Measurements from ENCODE around the gene IVNS1ABP.
"Not testable (repeated sequence)": the region's sequence is repeated elsewhere in the genome, so short reads cannot be mapped to it uniquely, and the experiment has no call there.

The IVNS1ABP gene

DNA sequence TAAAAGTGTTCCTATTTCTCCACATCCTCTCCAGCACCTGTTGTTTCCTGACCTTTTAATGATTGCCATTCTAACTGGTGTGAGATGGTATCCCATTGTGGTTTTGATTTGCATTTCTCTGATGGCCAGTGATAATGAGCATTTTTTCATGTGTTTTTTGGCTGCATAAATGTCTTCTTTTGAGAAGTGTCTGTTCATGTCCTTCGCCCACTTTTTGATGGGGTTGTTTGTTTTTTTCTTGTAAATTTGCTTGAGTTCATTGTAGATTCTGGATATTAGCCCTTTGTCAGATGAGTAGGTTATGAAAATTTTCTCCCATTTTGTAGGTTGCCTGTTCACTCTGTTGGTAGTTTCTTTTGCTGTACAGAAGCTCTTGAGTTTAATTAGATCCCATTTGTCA, 64.6 kb downstream of the IVNS1ABP start:
- not testable (repeated sequence) for DNase-seq (ENCODE audit: low read depth)

DNA sequence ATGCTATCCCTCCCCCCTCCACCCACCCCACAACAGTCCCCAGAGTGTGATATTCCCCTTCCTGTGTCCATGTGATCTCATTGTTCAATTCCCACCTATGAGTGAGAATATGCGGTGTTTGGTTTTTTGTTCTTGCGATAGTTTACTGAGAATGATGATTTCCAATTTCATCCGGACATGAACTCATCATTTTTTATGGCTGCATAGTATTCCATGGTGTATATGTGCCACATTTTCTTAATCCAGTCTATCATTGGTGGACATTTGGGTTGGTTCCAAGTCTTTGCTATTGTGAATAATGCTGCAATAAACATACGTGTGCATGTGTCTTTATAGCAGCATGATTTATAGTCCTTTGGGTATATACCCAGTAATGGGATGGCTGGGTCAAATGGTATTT, 65.1 kb downstream of the IVNS1ABP start:
- not testable (repeated sequence) for DNase-seq (ENCODE audit: low read depth)

DNA sequence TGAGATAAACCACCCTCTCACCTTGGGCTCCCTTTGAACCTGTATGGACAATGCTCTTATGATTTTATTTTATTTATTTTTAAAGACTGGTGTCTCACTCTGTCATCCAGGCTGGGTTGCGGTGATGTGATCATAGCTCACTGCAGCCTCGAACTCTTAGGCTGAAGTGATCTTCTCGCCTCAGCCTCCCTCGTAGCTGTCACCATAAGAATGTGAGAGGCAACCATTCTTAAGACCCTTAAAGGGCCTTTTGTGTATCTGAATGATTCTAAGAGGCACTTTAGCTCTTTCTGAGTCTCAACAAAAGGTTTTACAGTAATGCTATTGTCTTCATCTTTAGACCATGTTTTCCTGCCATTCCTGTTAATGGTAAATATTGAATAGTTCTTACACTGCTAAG, 67.0 kb downstream of the IVNS1ABP start:
- no peak for DNase-seq (ENCODE audit: low read depth)

DNA sequence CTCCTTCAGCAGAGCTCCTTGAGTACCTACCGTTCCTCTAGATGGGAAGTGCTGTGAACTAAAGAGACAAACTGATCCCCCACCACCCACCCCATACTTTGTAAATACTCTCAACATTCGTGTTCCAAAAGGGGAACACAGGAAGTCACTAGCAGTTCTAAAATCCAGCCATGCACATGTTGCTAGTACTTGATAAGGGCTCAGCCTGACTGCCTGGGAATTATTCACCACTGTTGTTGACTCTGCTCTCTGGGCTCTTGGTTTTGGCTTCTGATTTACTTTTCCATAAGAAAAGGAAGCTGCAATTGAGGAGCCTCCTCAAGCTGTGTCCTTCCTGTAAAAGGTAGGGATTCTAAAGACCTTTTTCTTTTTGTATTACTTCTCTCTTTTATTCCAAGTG, 67.5 kb downstream of the IVNS1ABP start:
- no peak for DNase-seq (ENCODE audit: low read depth)
